Ammon's horn (tissue), 1 donor: ENCODE measurements around the gene CDC42BPG.
"Not testable (repeated sequence)": the region's sequence is repeated elsewhere in the genome, so short reads cannot be mapped to it uniquely, and the experiment has no call there.

Experiments used
- DNase-seq: peaks from one replicate; pipeline ENCODE4 v3.0.0-alpha.2; 2016; ENCODE audit warnings: low spot score

CDC42BPG gene

GRCh38 chr11:64834723-64835615 lies 9.5 kb downstream of the CDC42BPG start:
- no peak for DNase-seq

- DNase-seq: no peak
These were observed 10.3 kb downstream of the CDC42BPG start for GRCh38 chr11:64834031-64834722.

GRCh38 chr11:64833509-64833908 lies 10.9 kb downstream of the CDC42BPG start:
- DNase-seq: no peak

- no peak for DNase-seq
These were observed 11.3 kb downstream of the CDC42BPG start for GRCh38 chr11:64833198-64833502.

- no peak for DNase-seq
These were observed 11.8 kb downstream of the CDC42BPG start for GRCh38 chr11:64832467-64833197.

- no peak for DNase-seq
These were observed 13.0 kb downstream of the CDC42BPG start for GRCh38 chr11:64831411-64831891.

GRCh38 chr11:64829536-64830251 lies 14.8 kb downstream of the CDC42BPG start:
- no peak for DNase-seq

GRCh38 chr11:64827451-64827839 lies 17.0 kb downstream of the CDC42BPG start:
- no peak for DNase-seq

GRCh38 chr11:64826578-64827450 lies 17.6 kb downstream of the CDC42BPG start:
- no peak for DNase-seq

- DNase-seq: no peak
These were observed 18.4 kb downstream of the CDC42BPG start for GRCh38 chr11:64826062-64826461.

GRCh38 chr11:64823568-64824119 lies 20.8 kb downstream of the CDC42BPG start:
- no peak for DNase-seq

GRCh38 chr11:64817476-64817875 lies 27.0 kb downstream of the CDC42BPG start:
- no peak for DNase-seq

GRCh38 chr11:64815433-64815832 lies 29.0 kb downstream of the CDC42BPG start:
- not testable (repeated sequence) for DNase-seq

GRCh38 chr11:64814712-64815187 lies 29.7 kb downstream of the CDC42BPG start:
- DNase-seq: no peak

GRCh38 chr11:64813826-64814225 lies 30.6 kb downstream of the CDC42BPG start:
- no peak for DNase-seq

GRCh38 chr11:64810891-64811272 lies 33.6 kb downstream of the CDC42BPG start:
- no peak for DNase-seq

- DNase-seq: peak; percentile 97
These were observed 34.1 kb downstream of the CDC42BPG start, which contains the start of gene MEN1 for GRCh38 chr11:64810271-64810890. MEN1 (minus strand) TSS chr11:64810551; CDS start chr11:64810109, 442 bp downstream.

GRCh38 chr11:64809781-64810241 lies 34.6 kb downstream of the CDC42BPG start:
- DNase-seq: no peak

GRCh38 chr11:64805481-64805880 lies 39.0 kb downstream of the CDC42BPG start:
- DNase-seq: no peak
